H1 (cell line): ENCODE results near the gene PBX3.

Source experiments
- CTCF ChIP-seq, 3 experiments: IDR thresholded peaks; 1 replicate in 2 of 3; 2 replicates in 1 of 3; pipeline versions ENCODE4 v1.5.1 to v1.6.1; 2011; ENCODE audit warnings: low read length in 3 of 3, mild to moderate bottlenecking in 3 of 3, inconsistent platforms in 2 of 3, low read depth in 1 of 3, moderate library complexity in 1 of 3; ENCODE audit not compliant: insufficient read depth in 1 of 3; ENCODE audit errors: control extremely low read depth in 1 of 3
- USF2 ChIP-seq: IDR thresholded peaks from 2 replicates; pipeline ENCODE4 v1.6.1; 2011; ENCODE audit warnings: low read length, improper control_type of control experiment

GRCh38 chr9:125758986-125759763 lies 12.0 kb downstream of the PBX3 start:
- no peak for TF ChIP-seq CTCF (IDR thresholded peaks at IDR 0.05; ENCODE audit: control extremely low read depth in 1 of 3, insufficient read depth in 1 of 3, low read depth in 1 of 3, low read length in 3 of 3)
- TF ChIP-seq USF2, result no peak
